GM12878 (cell line): Measurements from ENCODE around the gene SOX6. TPM values are rescaled to one million over a fixed set of nuclear protein-coding genes. Genes with fewer than 3 reads are reported as not detected.

Experiments
- ATAC-seq: fragments of 200-7000 bp; cut with Tn5 transposase; 3 replicates; pipeline ENCODE4 v1.9.1; 2020; ENCODE audit warnings: mild to moderate bottlenecking, moderate library complexity
- BruUV-seq: library from RNA; stranded (reverse); fragments of 400-500 nt; replicated peaks from 2 replicates; lab custom pipeline; 2021; lab: Mats Ljungman, UMichigan
- CTCF ChIA-PET: fragments of 300-600 bp; sonication (Branson Sonifier 250); formaldehyde crosslinking; extraction: SDS; loops from one replicate; lab custom pipeline; 2021; ENCODE audit warnings: inconsistent platforms; lab: Yijun Ruan, JAX
- POLR2A ChIA-PET: fragments of 350-600 bp; formaldehyde crosslinking; extraction: SDS; loops from one replicate; lab custom pipeline; 2021; ENCODE audit warnings: inconsistent platforms; lab: Charles Lee
- RAD21 ChIA-PET: fragments of 300-600 bp; sonication (Branson Sonifier 250); formaldehyde crosslinking; loops from one replicate; lab custom pipeline; 2023; ENCODE audit warnings: antibody characterized with exemption; ENCODE audit not compliant: unreplicated experiment; lab: Charles Lee
- SMC1A ChIA-PET: fragments of 300-600 bp; sonication (Branson Sonifier 250); formaldehyde crosslinking; loops from one replicate; lab custom pipeline; 2023; ENCODE audit not compliant: unreplicated experiment, uncharacterized antibody; lab: Charles Lee
- DNase-seq: peaks from one replicate; pipeline ENCODE4 v3.0.0-alpha.2; 2011; ENCODE audit warnings: low read depth, low spot score
- FAIRE-seq: peaks from 3 replicates; lab custom pipeline; 2011; peaks lifted over from hg19 to GRCh38; lab: Jason Lieb, UNC
- H2AFZ ChIP-seq: 2 replicates; pipeline ENCODE4 v1.6.0; 2011; ENCODE audit warnings: low read depth, low read length, control low read depth; ENCODE audit not compliant: control insufficient read depth
- H3K27ac ChIP-seq: 2 replicates; pipeline ENCODE4 v1.5.1; 2011; ENCODE audit warnings: control low read depth; ENCODE audit not compliant: control insufficient read depth, insufficient read depth
- H3K27me3 ChIP-seq, 2 experiments: replicated peaks in 1 of 2; 2 replicates each; pipeline versions ENCODE4 v1.6.0 to v1.6.1; 2011; ENCODE audit warnings: low read length in 1 of 2; ENCODE audit not compliant: control insufficient read depth in 2 of 2, insufficient read depth in 2 of 2
- H3K36me3 ChIP-seq, 2 experiments: 2 replicates each; pipeline ENCODE4 v1.5.1; 2011; ENCODE audit warnings: low read length in 1 of 2; ENCODE audit not compliant: control insufficient read depth in 2 of 2, insufficient read depth in 2 of 2
- H3K4me1 ChIP-seq: 2 replicates; pipeline ENCODE4 v1.6.1; 2011; ENCODE audit warnings: mild to moderate bottlenecking, low read length, moderate library complexity, mixed read lengths; ENCODE audit not compliant: control insufficient read depth, insufficient read depth
- H3K4me2 ChIP-seq: 2 replicates; pipeline ENCODE4 v1.6.0; 2011; ENCODE audit warnings: control low read depth; ENCODE audit not compliant: control insufficient read depth, insufficient read depth
- H3K4me3 ChIP-seq: fragments of 200-600 bp; sonication (generic); 2 replicates; pipeline ENCODE4 v1.5.1; 2016
- H3K79me2 ChIP-seq: 2 replicates; pipeline ENCODE4 v1.6.0; 2011; ENCODE audit warnings: low read length; ENCODE audit not compliant: control insufficient read depth, insufficient read depth
- H3K9ac ChIP-seq: 2 replicates; pipeline ENCODE4 v1.8.0; 2011; ENCODE audit warnings: low read length, control low read depth, mixed read lengths; ENCODE audit not compliant: control insufficient read depth, insufficient read depth
- H3K9me3 ChIP-seq: replicated peaks from 3 replicates; pipeline ENCODE4 v1.5.1; 2011; ENCODE audit warnings: mild to moderate bottlenecking, low read length; ENCODE audit not compliant: control insufficient read depth, insufficient read depth
- H4K20me1 ChIP-seq: 2 replicates; pipeline ENCODE4 v1.6.0; 2011; ENCODE audit not compliant: control insufficient read depth, insufficient read depth
- EP300 ChIP-seq, 2 experiments: fragments of 150-350 bp in 1 of 2; IDR thresholded peaks; 2 replicates each; pipeline ENCODE4 v1.6.1; 2011 to 2012; ENCODE audit warnings: low read depth in 2 of 2, low read length in 2 of 2, borderline replicate concordance in 1 of 2, improper control_type of control experiment in 1 of 2, inconsistent platforms in 1 of 2; ENCODE audit not compliant: control insufficient read depth in 1 of 2
- MEF2B ChIP-seq: fragments of 450-650 bp; IDR thresholded peaks from 2 replicates; pipeline ENCODE4 v1.6.1; 2018; ENCODE audit warnings: mild to moderate bottlenecking, moderate library complexity; ENCODE audit not compliant: partially characterized antibody, poor library complexity, severe bottlenecking
- MYC ChIP-seq: IDR thresholded peaks from 2 replicates; pipeline ENCODE4 v1.6.1; 2011; ENCODE audit warnings: mild to moderate bottlenecking, low read length, moderate library complexity, inconsistent platforms; ENCODE audit not compliant: insufficient read depth, insufficient replicate concordance, insufficient read length, severe bottlenecking
- NFIC ChIP-seq: IDR thresholded peaks from 2 replicates; pipeline ENCODE4 v1.6.1; 2012; ENCODE audit warnings: low read depth, mild to moderate bottlenecking, inconsistent platforms, low read length, moderate library complexity
- NFXL1 ChIP-seq: fragments of 450-650 bp; IDR thresholded peaks from 2 replicates; pipeline ENCODE4 v1.6.1; 2017; ENCODE audit warnings: antibody characterized with exemption, mild to moderate bottlenecking, borderline replicate concordance
- NKRF ChIP-seq: fragments of 450-650 bp; conservative IDR thresholded peaks from 2 replicates; pipeline ENCODE4 v1.6.1; 2017; ENCODE audit warnings: mild to moderate bottlenecking, moderate library complexity
- NR2C2 ChIP-seq: IDR thresholded peaks from 2 replicates; pipeline ENCODE4 v1.6.1; 2011; ENCODE audit warnings: borderline replicate concordance, low read depth; ENCODE audit not compliant: control insufficient read depth, insufficient read length
- POLR2A ChIP-seq: IDR thresholded peaks from 2 replicates; pipeline ENCODE4 v1.6.1; 2011; ENCODE audit warnings: low read depth, mild to moderate bottlenecking, low read length
- ZZZ3 ChIP-seq: IDR thresholded peaks from 2 replicates; pipeline ENCODE4 v1.6.1; 2011; ENCODE audit warnings: low read depth; ENCODE audit not compliant: control insufficient read depth, insufficient read length
- WGBS: methylation state at CpG from one replicate; pipeline ENCODE4 v1.1.6; 2016; ENCODE audit warnings: low lambda C conversion rate; ENCODE audit not compliant: insufficient replicate concordance, insufficient coverage; ENCODE audit errors: missing lambda C conversion rate; 5-methylcytosine and 5-hydroxymethylcytosine counted together
- in situ Hi-C: fragments of 300-500 bp; cut with MboI; formaldehyde crosslinking; loops from 9 replicates; pipeline ENCODE4 v1.14.3; 2018; ENCODE audit warnings: mixed read lengths
- intact Hi-C: fragments of 100-400 bp; cut with micrococcal nuclease; formaldehyde crosslinking; loops from one replicate; pipeline ENCODE4 v1.14.2; 2022; ENCODE audit not compliant: unreplicated experiment
- polyA plus RNA-seq, 11 experiments: library from polyadenylated mRNA; depleted of rRNA in 4 of 11; unstranded in 6 of 11; stranded (reverse) in 5 of 11; fragments of >200 nt; fragmentation: Nextera tagmentation in 4 of 11; fragmentation: Illumina TruSeq in 1 of 11; extraction: Ambion mirVana in 4 of 11; extraction: Trizol in 1 of 11; gene quantifications; 1 replicate in 1 of 11; 2 replicates in 10 of 11; pipeline versions ENCODE4 v1.2.1 to v1.2.3, GENCODE V29; 2011 to 2016; ENCODE audit warnings: inconsistent platforms in 2 of 11, missing spikeins in 2 of 11, low read depth in 1 of 11
- total RNA-seq, 4 experiments: library from RNA; depleted of rRNA in 3 of 4; stranded (reverse); fragments of >200 nt in 3 of 4; fragmentation: Illumina TruSeq in 1 of 4; extraction: Trizol in 1 of 4; gene quantifications; 2 replicates each; pipeline versions ENCODE4 v1.2.1 to v1.2.3, GENCODE V29; 2013 to 2021
- TF ChIP-seq, protein P1 (sequence below): fragments of 450-650 bp; IDR thresholded peaks from 2 replicates; pipeline ENCODE4 v1.6.1; 2016; ENCODE audit warnings: mild to moderate bottlenecking

SOX6 gene
- total and polyA plus RNA-seq, 10 of the 15 experiments (the other 5 are each of a cell fraction or from before 2014, with no cell fraction given), result 0.03 to 0.71 (median 0.29) TPM; not detected in 4

DNA sequence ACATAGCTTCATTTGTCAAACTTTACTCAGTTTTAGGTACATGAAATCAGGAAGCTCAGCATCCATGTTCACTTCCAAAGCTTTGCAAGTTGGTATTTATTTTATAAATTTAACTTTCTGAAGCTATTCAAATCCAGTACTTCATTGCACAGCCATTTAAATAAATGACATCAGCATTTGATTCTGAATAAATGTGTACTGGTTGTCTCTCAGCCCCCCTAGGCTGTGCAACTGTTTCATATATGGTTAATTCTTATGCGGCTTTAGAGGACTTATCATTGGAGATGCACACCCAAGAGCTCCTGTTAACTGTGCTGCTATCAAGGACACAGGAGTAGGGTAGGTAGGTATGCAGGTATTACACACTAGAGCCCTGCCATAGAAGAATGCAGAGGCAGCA, 325.1 kb downstream of the SOX6 start:
- Histone ChIP-seq H3K9ac (no peak overlapping the region), H3K9me3 (no peaks in the 10 kb centered on the region), H3K4me1 (no peaks in the 10 kb centered on the region), H3K4me2 (no peak overlapping the region), H4K20me1 (no peaks in the 10 kb centered on the region), H3K27ac (no peak overlapping the region), H3K79me2 (no peaks in the 10 kb centered on the region), H3K36me3 (no peaks in the 10 kb centered on the region), H3K4me3 (no peak overlapping the region), H2AFZ (no peak overlapping the region), H3K27me3 (no peaks in the 10 kb centered on the region; a peak in 1 of 4 replicates)
- ChIA-PET SMC1A (interaction anchor here (0.9 to 1.3 kb wide), 2 partner anchors 9 to 90 kb away, joined by 3 read pairs; no protein-coding TSS in a partner anchor), RAD21 (interaction anchor here (1.3 kb wide), 1 partner anchor 55 kb away, joined by 3 read pairs; no protein-coding TSS in a partner anchor), CTCF (interaction anchor here (1.4 kb wide), 1 partner anchor 83 kb away, joined by 3 read pairs; no protein-coding TSS in a partner anchor), POLR2A (no interaction called here)
- intact Hi-C loops (no loop called here), in situ Hi-C loops (no loop called here)
- no peak for FAIRE-seq
- no peak for DNase-seq
- ATAC-seq, result no peak
- TF ChIP-seq NFIC, result no peak
- no peak for TF ChIP-seq MEF2B
- TF ChIP-seq NKRF, result no peak
- no peak for TF ChIP-seq POLR2A
- TF ChIP-seq MYC, result no peak
- TF ChIP-seq NFXL1, result no peak
- no peak for TF ChIP-seq NR2C2
- TF ChIP-seq EP300 (IDR thresholded peaks at IDR 0.05; ENCODE audit: borderline replicate concordance in 1 of 2, control insufficient read depth in 1 of 2, low read depth in 2 of 2, low read length in 2 of 2), result no peak
- TF ChIP-seq, protein P1, sequence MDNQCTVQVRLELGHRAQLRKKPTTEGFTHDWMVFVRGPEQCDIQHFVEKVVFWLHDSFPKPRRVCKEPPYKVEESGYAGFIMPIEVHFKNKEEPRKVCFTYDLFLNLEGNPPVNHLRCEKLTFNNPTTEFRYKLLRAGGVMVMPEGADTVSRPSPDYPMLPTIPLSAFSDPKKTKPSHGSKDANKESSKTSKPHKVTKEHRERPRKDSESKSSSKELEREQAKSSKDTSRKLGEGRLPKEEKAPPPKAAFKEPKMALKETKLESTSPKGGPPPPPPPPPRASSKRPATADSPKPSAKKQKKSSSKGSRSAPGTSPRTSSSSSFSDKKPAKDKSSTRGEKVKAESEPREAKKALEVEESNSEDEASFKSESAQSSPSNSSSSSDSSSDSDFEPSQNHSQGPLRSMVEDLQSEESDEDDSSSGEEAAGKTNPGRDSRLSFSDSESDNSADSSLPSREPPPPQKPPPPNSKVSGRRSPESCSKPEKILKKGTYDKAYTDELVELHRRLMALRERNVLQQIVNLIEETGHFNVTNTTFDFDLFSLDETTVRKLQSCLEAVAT, result no peak
- TF ChIP-seq ZZZ3, result no peak
- WGBS, result 0% methylated on average over 1 of the region's 1 CpG
- BruUV-seq, result no TSS peak
